ENCODE measurements around the gene PYGL.
"Not testable (repeated sequence)": the region's sequence is repeated elsewhere in the genome, so short reads cannot be mapped to it uniquely, and the experiment has no call there.

Gene PYGL

GRCh38 chr14:50943943-50944646, at the start of gene PYGL:
TSS of gene PYGL (minus strand) at chr14:50944483. CDS start at chr14:50944403, 80 bp downstream.
- DNase-seq (ENCODE audit: low spot score), result peak; percentile 84

GRCh38 chr14:50985859-50986331, 41.6 kb upstream of the PYGL start:
- peak; percentile 53 for DNase-seq (ENCODE audit: low spot score)

GRCh38 chr14:50985124-50985858, 41.0 kb upstream of the PYGL start:
- no peak for DNase-seq (ENCODE audit: low spot score)

- DNase-seq (ENCODE audit: low spot score), result no peak
Measured at GRCh38 chr14:50984036-50984710, 39.9 kb upstream of the PYGL start.

- DNase-seq (ENCODE audit: low spot score), result no peak
Measured at GRCh38 chr14:50979941-50980850, 35.9 kb upstream of the PYGL start.

- DNase-seq (ENCODE audit: low spot score), result no peak
Measured at GRCh38 chr14:50978888-50979287, 34.6 kb upstream of the PYGL start.

- no peak for DNase-seq (ENCODE audit: low spot score)
Measured at GRCh38 chr14:50978529-50978871, 34.2 kb upstream of the PYGL start.

- DNase-seq (ENCODE audit: low spot score), result no peak
Measured at GRCh38 chr14:50977863-50978528, 33.7 kb upstream of the PYGL start.

GRCh38 chr14:50974118-50974517, 29.8 kb upstream of the PYGL start:
- DNase-seq (ENCODE audit: low spot score), result no peak

GRCh38 chr14:50972734-50973133, 28.5 kb upstream of the PYGL start:
- no peak for DNase-seq (ENCODE audit: low spot score)

GRCh38 chr14:50970886-50971781, 26.9 kb upstream of the PYGL start:
- no peak for DNase-seq (ENCODE audit: low spot score)

- DNase-seq (ENCODE audit: low spot score), result no peak
Measured at GRCh38 chr14:50967790-50968189, 23.5 kb upstream of the PYGL start.

- DNase-seq (ENCODE audit: low spot score), result no peak
Measured at GRCh38 chr14:50967103-50967502, 22.8 kb upstream of the PYGL start.

GRCh38 chr14:50964683-50965390, 20.6 kb upstream of the PYGL start:
- DNase-seq (ENCODE audit: low spot score), result no peak

GRCh38 chr14:50963919-50964318, 19.6 kb upstream of the PYGL start:
- no peak for DNase-seq (ENCODE audit: low spot score)

GRCh38 chr14:50961605-50962221, 17.4 kb upstream of the PYGL start:
- DNase-seq (ENCODE audit: low spot score), result no peak

GRCh38 chr14:50957296-50957695, 13.0 kb upstream of the PYGL start:
- DNase-seq (ENCODE audit: low spot score), result no peak

GRCh38 chr14:50956421-50956820, 12.1 kb upstream of the PYGL start:
- DNase-seq (ENCODE audit: low spot score), result not testable (repeated sequence)

GRCh38 chr14:50955373-50956043, 11.2 kb upstream of the PYGL start:
- peak; percentile 64 for DNase-seq (ENCODE audit: low spot score)
